ENCODE data around the gene BTBD2.

Gene BTBD2

GRCh38 chr19:2042485-2043250 is 27.2 kb upstream of the BTBD2 start:
- Histone ChIP-seq H3K4me3 (peak overlapping the region; percentile 34 to 41), H3K27ac (peak overlapping the region; percentile 81 to 86), H3K4me1 (peaks cover 6 to 70% (median 63%) of the 10 kb centered on the region in 4 donors), H3K27me3 (no peaks in the 10 kb centered on the region), H3K9me3 (no peaks in the 10 kb centered on the region), H3K36me3 (peaks cover 56 to 89% (median 69%) of the 10 kb centered on the region in 3 donors)
- no peak for TF ChIP-seq CTCF (IDR thresholded peaks at IDR 0.05)
- intact Hi-C loops (cut with DNase I; ENCODE audit: low total_unique reads) = no loop called here
- DNase-seq = no peak

GRCh38 chr19:2041683-2042484 is 26.4 kb upstream of the BTBD2 start:
- intact Hi-C loops (cut with DNase I; ENCODE audit: low total_unique reads) = no loop called here
- Histone ChIP-seq H3K27ac (peak overlapping the region; percentile 81 to 86), H3K4me3 (peak overlapping the region; percentile 40 to 41), H3K27me3 (no peaks in the 10 kb centered on the region), H3K9me3 (no peaks in the 10 kb centered on the region), H3K36me3 (peaks cover 56 to 87% (median 67%) of the 10 kb centered on the region in 3 donors), H3K4me1 (peaks cover 6 to 62% (median 55%) of the 10 kb centered on the region in 4 donors)
- peak; percentile 96 to 99 for DNase-seq
- no peak for TF ChIP-seq CTCF (IDR thresholded peaks at IDR 0.05)

GRCh38 chr19:2041433-2041682 is 25.8 kb upstream of the BTBD2 start:
- intact Hi-C loops (cut with DNase I; ENCODE audit: low total_unique reads) = no loop called here
- Histone ChIP-seq H3K27me3 (no peaks in the 10 kb centered on the region), H3K36me3 (peaks cover 55 to 81% (median 62%) of the 10 kb centered on the region in 3 donors), H3K4me3 (peak overlapping the region; percentile 40 to 41), H3K9me3 (no peaks in the 10 kb centered on the region), H3K4me1 (peaks cover 6 to 56% (median 50%) of the 10 kb centered on the region in 4 donors), H3K27ac (peak overlapping the region; percentile 81 to 86)
- no peak for DNase-seq
- no peak for TF ChIP-seq CTCF (IDR thresholded peaks at IDR 0.05)

GRCh38 chr19:2040647-2041432 is 25.3 kb upstream of the BTBD2 start:
- DNase-seq = no peak
- Histone ChIP-seq H3K4me3 (no peak overlapping the region), H3K27me3 (no peaks in the 10 kb centered on the region), H3K4me1 (peaks cover 6 to 51% (median 45%) of the 10 kb centered on the region in 4 donors), H3K9me3 (peaks cover 0 to under 1% (median 0%) of the 10 kb centered on the region in 3 donors), H3K27ac (peak overlapping the region; percentile 81 to 86), H3K36me3 (peaks cover 50 to 76% (median 57%) of the 10 kb centered on the region in 3 donors)
- intact Hi-C loops (cut with DNase I; ENCODE audit: low total_unique reads) = no loop called here
- no peak for TF ChIP-seq CTCF (IDR thresholded peaks at IDR 0.05)

- Histone ChIP-seq H3K27ac (peak overlapping the region; percentile 81 to 86), H3K4me1 (peaks cover 6 to 45% (median 38%) of the 10 kb centered on the region in 4 donors), H3K9me3 (peaks cover 0 to 7% (median 0%) of the 10 kb centered on the region in 3 donors), H3K4me3 (no peak overlapping the region), H3K36me3 (peaks cover 45 to 69% (median 53%) of the 10 kb centered on the region in 3 donors), H3K27me3 (no peaks in the 10 kb centered on the region)
- no peak for TF ChIP-seq CTCF (IDR thresholded peaks at IDR 0.05)
- DNase-seq = no peak
- intact Hi-C loops (cut with DNase I; ENCODE audit: low total_unique reads) = no loop called here
Observed at GRCh38 chr19:2039959-2040646, 24.6 kb upstream of the BTBD2 start.
